Sigmoid colon (tissue), 7 donors: Measurements from ENCODE around the gene AIG1. TPM values are rescaled to one million over a fixed set of nuclear protein-coding genes. Genes with fewer than 3 reads are reported as not detected.

Experiments
- DNase-seq: peaks from one replicate; pipeline ENCODE4 v3.0.0-alpha.2; 2019
- H3K27ac ChIP-seq, 4 donors: fragments of 200-600 bp; sonication (generic); one replicate each; pipeline ENCODE4 v1.5.1; 2016 to 2019; ENCODE audit warnings: mild to moderate bottlenecking in 1 of 4
- H3K27me3 ChIP-seq, 3 donors: fragments of 200-600 bp; sonication (generic); one replicate each; pipeline ENCODE4 v1.5.1; 2019; ENCODE audit warnings: mild to moderate bottlenecking in 1 of 3
- H3K36me3 ChIP-seq, 4 donors: fragments of 200-600 bp; sonication (generic); one replicate each; pipeline ENCODE4 v1.5.1; 2016 to 2019
- H3K4me1 ChIP-seq, 4 donors: fragments of 200-600 bp; sonication (generic); one replicate each; pipeline ENCODE4 v1.5.1; 2017 to 2019
- H3K4me3 ChIP-seq, 4 donors: fragments of 200-600 bp; sonication (generic); one replicate each; pipeline ENCODE4 v1.5.1; 2017 to 2019; ENCODE audit warnings: mild to moderate bottlenecking in 2 of 4, moderate library complexity in 1 of 4
- H3K9me3 ChIP-seq, 4 donors: fragments of 200-600 bp in 3 of 4; sonication (generic) in 3 of 4; one replicate each; pipeline versions ENCODE4 v1.5.1 to v1.6.1; 2013 to 2019
- EP300 ChIP-seq, 4 donors: sonication (generic); formaldehyde crosslinking; IDR thresholded peaks; one replicate each; pipeline ENCODE4 v1.6.1; 2017; ENCODE audit warnings: antibody characterized with exemption in 4 of 4
- POLR2A ChIP-seq, 2 donors: fragments of 450-650 bp; IDR thresholded peaks; one replicate each; pipeline ENCODE4 v1.6.1; 2016; ENCODE audit warnings: antibody characterized with exemption in 2 of 2, mild to moderate bottlenecking in 2 of 2, moderate library complexity in 2 of 2
- POLR2AphosphoS5 ChIP-seq, 4 donors: sonication (generic); formaldehyde crosslinking; IDR thresholded peaks; one replicate each; pipeline ENCODE4 v1.6.1; 2017; ENCODE audit warnings: antibody characterized with exemption in 4 of 4
- WGBS, 2 donors: extraction: QIAGEN DNeasy Blood & Tissue Kit; methylation state at CpG; one replicate each; pipeline ENCODE4 v1.1.7; 2013; 5-methylcytosine and 5-hydroxymethylcytosine counted together
- intact Hi-C: fragments of 100-400 bp; cut with DNase I; formaldehyde crosslinking; loops from one replicate; pipeline ENCODE4 v1.15.1; 2023
- polyA plus RNA-seq, 3 donors: library from polyadenylated mRNA; stranded (reverse); fragments of 200-250 nt; gene quantifications; one replicate each; pipeline ENCODE4 v1.2.3, GENCODE V29; 2013
- total RNA-seq, 4 donors: library from RNA; depleted of rRNA; stranded (reverse); fragments of >200 nt; gene quantifications; one replicate each; pipeline ENCODE4 v1.1.0, GENCODE V29; 2016
- TF ChIP-seq, protein P1 (sequence below), 4 experiments: fragments of 450-650 bp in 3 of 4; fragments of 200-600 bp in 1 of 4; IDR thresholded peaks; one replicate each; pipeline ENCODE4 v1.5.1; 2016 to 2019; ENCODE audit warnings: antibody characterized with exemption in 4 of 4, mild to moderate bottlenecking in 3 of 4, moderate library complexity in 2 of 4
- donor health status: healthy with polysubstance abuse.
- donor health status: Bipolar disorder and iron deficiency.
- donor health status: healthy.

AIG1 gene
- total and polyA plus RNA-seq, 7 donors = 10.9 to 30.7 (median 20.6) TPM

DNA sequence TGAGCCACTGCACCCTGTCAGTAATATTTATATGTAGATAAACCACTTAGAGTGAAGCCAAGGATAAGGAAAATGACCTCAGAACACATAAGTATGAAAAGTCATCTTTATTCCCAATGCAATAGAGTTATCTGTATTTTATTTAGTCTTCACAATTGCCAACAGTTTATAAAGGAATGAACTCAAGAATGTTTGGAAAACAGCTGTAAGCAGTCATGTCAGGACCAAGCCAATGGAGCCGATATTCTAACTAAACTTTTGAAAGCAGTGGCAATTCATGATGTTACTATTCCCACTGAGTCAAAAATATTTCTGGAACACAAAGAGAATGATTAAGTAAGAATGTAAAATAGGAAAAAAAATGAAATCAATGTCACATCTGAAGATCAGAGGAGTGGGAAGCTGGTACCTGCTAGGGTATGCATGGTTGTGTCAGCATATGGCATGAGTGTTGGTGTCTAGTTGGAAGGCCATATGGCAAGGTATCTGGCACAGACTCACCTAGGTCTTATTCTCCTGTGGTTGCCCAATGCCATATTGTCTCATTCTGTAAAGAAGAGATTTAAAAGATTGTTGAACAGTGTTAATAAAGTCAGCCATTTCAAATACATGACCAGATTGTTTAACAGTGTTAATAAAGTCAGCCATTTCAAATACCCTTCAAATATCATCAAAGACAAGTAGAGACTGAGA is 271.6 kb downstream of the AIG1 start:
- no peaks in the 10 kb centered on the region for H3K27me3 ChIP-seq
- H3K4me3 ChIP-seq = no peak overlapping the region
- TF ChIP-seq POLR2AphosphoS5 (IDR thresholded peaks at IDR 0.05) = no peak
- TF ChIP-seq POLR2A (IDR thresholded peaks at IDR 0.05) = no peak
- TF ChIP-seq, protein P1, sequence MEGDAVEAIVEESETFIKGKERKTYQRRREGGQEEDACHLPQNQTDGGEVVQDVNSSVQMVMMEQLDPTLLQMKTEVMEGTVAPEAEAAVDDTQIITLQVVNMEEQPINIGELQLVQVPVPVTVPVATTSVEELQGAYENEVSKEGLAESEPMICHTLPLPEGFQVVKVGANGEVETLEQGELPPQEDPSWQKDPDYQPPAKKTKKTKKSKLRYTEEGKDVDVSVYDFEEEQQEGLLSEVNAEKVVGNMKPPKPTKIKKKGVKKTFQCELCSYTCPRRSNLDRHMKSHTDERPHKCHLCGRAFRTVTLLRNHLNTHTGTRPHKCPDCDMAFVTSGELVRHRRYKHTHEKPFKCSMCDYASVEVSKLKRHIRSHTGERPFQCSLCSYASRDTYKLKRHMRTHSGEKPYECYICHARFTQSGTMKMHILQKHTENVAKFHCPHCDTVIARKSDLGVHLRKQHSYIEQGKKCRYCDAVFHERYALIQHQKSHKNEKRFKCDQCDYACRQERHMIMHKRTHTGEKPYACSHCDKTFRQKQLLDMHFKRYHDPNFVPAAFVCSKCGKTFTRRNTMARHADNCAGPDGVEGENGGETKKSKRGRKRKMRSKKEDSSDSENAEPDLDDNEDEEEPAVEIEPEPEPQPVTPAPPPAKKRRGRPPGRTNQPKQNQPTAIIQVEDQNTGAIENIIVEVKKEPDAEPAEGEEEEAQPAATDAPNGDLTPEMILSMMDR (IDR thresholded peaks at IDR 0.05) = no peak
- TF ChIP-seq EP300 (IDR thresholded peaks at IDR 0.05) = no peak
- no peak for DNase-seq
- no peak overlapping the region for H3K27ac ChIP-seq
- peaks cover 0 to 6% (median 0%) of the 10 kb centered on the region in 4 donors for H3K36me3 ChIP-seq
- H3K4me1 ChIP-seq = no peaks in the 10 kb centered on the region
- no peaks in the 10 kb centered on the region for H3K9me3 ChIP-seq
- intact Hi-C loops = no loop called here
- 85 to 86% methylated on average over 1 of the region's 1 CpG for WGBS, 2 donors

DNA sequence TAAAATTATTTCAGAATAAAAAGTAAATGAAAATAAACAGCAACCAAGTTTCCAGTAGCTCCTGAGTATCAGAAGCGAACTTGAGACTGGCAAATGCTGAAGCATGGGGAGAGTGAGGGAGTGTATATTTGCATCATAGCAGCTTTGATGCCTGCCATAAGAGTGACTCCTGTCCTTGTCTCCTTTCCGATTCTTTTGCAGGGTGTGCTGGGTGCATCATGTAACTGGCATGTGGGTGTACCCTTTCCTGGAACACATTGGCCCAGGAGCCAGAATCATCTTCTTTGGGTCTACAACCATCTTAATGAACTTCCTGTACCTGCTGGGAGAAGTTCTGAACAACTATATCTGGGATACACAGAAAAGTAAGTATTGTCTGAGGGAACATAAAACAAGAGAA is 272.4 kb downstream of the AIG1 start:
- Histone ChIP-seq H3K36me3 (peaks cover 0 to 6% (median 0%) of the 10 kb centered on the region in 4 donors), H3K27me3 (no peaks in the 10 kb centered on the region), H3K27ac (no peak overlapping the region), H3K4me3 (no peak overlapping the region), H3K9me3 (no peaks in the 10 kb centered on the region), H3K4me1 (no peaks in the 10 kb centered on the region)
- 94 to 98% methylated on average over 2 of the region's 2 CpGs for WGBS, 2 donors
- no peak for DNase-seq
- intact Hi-C loops = no loop called here
- no peak for TF ChIP-seq EP300 (IDR thresholded peaks at IDR 0.05)
- TF ChIP-seq, protein P1 (IDR thresholded peaks at IDR 0.05) = no peak
- TF ChIP-seq POLR2AphosphoS5 (IDR thresholded peaks at IDR 0.05) = no peak
- TF ChIP-seq POLR2A (IDR thresholded peaks at IDR 0.05) = no peak

DNA sequence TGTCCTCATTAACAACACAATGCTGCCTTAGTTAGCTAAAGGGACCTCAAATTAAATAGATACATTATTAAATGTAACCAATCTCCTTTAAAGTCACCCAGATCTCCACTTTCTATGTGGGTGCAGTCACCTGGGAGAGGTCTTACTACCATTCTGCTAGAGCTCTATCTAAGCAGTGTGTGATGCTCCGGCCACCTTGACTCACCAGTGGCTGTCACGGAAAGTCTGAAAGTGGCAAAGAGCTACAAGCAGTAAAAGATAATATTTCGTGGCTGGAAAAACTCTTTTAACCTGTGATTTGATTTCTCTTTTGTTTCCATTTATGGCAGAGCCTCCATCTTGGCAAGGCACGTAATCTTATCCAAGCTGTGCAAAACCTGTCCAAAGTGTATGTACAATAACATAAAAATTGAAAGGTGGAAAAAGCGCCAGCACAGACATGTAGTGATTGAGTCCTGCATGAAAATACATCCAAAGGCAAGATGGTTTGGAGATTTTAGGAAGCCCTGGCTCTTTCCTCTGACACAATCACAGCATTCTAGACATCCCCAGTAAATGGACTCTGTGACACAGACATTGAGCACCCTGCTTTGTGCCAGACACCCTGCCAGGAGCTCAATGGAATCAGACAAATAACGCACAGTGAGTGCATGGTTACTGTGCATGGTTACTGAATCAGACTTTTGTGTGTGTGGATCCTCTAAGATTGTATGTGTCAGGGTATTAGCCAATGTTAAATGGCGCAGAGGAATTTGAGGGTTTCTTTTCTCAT is 273.2 kb downstream of the AIG1 start:
- TF ChIP-seq POLR2AphosphoS5 (IDR thresholded peaks at IDR 0.05) (no peak), POLR2A (IDR thresholded peaks at IDR 0.05) (no peak), EP300 (IDR thresholded peaks at IDR 0.05) (no peak)
- TF ChIP-seq, protein P1 (IDR thresholded peaks at IDR 0.05) = no peak
- no peaks in the 10 kb centered on the region for H3K27me3 ChIP-seq
- 93 to 94% methylated on average over 7 of the region's 7 CpGs for WGBS, 2 donors
- no peak overlapping the region for H3K4me3 ChIP-seq
- peaks cover 0 to 6% (median 0%) of the 10 kb centered on the region in 4 donors for H3K36me3 ChIP-seq
- intact Hi-C loops = no loop called here
- no peak for DNase-seq
- no peaks in the 10 kb centered on the region for H3K4me1 ChIP-seq
- no peak overlapping the region for H3K27ac ChIP-seq
- H3K9me3 ChIP-seq = no peaks in the 10 kb centered on the region

DNA sequence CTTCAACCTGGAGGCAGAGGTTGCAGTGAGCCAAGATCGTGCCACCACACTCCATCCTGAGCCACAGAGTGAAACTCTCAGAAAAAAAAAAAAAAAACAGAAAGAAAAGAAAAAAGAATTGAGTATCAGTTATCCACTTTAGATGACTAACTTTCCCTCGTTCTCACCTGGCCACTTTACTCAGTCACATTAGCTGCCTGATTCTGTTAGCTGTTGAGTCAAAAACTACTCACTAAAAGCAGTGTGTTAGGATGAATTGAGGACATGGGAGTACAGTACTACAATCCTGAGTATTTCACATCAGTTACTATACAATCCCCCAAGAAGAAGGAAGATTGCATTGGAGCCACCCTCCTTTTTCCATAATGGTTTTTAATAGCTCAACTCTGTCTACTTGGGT is 275.2 kb downstream of the AIG1 start:
- Histone ChIP-seq H3K27ac (no peak overlapping the region), H3K4me3 (no peak overlapping the region), H3K9me3 (no peaks in the 10 kb centered on the region), H3K4me1 (no peaks in the 10 kb centered on the region), H3K27me3 (no peaks in the 10 kb centered on the region), H3K36me3 (peaks cover 0 to 6% (median 0%) of the 10 kb centered on the region in 4 donors)
- no peak for DNase-seq
- intact Hi-C loops = no loop called here
- TF ChIP-seq, protein P1 (IDR thresholded peaks at IDR 0.05) = no peak
- TF ChIP-seq EP300 (IDR thresholded peaks at IDR 0.05) (no peak), POLR2A (IDR thresholded peaks at IDR 0.05) (no peak), POLR2AphosphoS5 (IDR thresholded peaks at IDR 0.05) (no peak)
- WGBS, 2 donors = 92 to 95% methylated on average over 2 of the region's 2 CpGs
